OCI-LY7 (cell line): Measurements from ENCODE around the gene TSPYL2.

ENCODE experiments used
- EZH2phosphoT487 ChIP-seq: fragments of 200-600 bp; sonication (generic); IDR thresholded peaks from 2 replicates; pipeline ENCODE4 v1.6.1; 2018; ENCODE audit warnings: low read depth, borderline replicate concordance, mild to moderate bottlenecking, mixed run types, antibody characterized with exemption, low read length, moderate library complexity, mixed read lengths
- TF ChIP-seq, protein P1 (sequence below): fragments of 200-600 bp; sonication (generic); conservative IDR thresholded peaks from 2 replicates; pipeline ENCODE4 v1.5.1; 2014; ENCODE audit warnings: mild to moderate bottlenecking, antibody characterized with exemption, low read length, moderate library complexity, mixed read lengths

DNA sequence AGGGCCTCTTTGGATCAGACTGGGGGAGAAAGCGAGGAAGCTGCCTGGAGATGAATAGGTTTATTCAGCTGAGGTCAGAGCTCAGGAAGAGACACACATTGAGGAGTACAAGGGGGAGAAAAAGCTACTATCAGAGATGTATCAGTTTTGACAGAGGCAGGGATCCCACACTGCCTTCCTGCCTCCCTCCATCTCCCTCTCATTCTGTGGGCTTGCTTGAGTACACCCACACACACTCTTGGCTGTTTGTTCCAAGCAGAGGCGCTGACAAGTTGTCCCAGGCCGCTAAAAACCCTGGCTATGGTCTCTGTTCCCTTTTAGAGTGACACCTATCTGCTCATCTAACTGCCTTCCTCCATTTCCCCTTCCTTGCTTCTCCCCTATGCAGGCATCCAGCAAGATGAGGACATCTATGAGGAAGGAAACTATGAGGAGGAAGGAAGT, 5.2 kb downstream of the TSPYL2 start:
- no peak for TF ChIP-seq EZH2phosphoT487
- TF ChIP-seq, protein P1, sequence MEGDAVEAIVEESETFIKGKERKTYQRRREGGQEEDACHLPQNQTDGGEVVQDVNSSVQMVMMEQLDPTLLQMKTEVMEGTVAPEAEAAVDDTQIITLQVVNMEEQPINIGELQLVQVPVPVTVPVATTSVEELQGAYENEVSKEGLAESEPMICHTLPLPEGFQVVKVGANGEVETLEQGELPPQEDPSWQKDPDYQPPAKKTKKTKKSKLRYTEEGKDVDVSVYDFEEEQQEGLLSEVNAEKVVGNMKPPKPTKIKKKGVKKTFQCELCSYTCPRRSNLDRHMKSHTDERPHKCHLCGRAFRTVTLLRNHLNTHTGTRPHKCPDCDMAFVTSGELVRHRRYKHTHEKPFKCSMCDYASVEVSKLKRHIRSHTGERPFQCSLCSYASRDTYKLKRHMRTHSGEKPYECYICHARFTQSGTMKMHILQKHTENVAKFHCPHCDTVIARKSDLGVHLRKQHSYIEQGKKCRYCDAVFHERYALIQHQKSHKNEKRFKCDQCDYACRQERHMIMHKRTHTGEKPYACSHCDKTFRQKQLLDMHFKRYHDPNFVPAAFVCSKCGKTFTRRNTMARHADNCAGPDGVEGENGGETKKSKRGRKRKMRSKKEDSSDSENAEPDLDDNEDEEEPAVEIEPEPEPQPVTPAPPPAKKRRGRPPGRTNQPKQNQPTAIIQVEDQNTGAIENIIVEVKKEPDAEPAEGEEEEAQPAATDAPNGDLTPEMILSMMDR = no peak
